SK-N-SH (cell line): ENCODE results near the gene GRM7. TPM values are rescaled to one million over a fixed set of nuclear protein-coding genes. Genes with fewer than 3 reads are reported as not detected.

ENCODE experiments used
- CTCF ChIA-PET: fragments of 300-600, 350-600 bp; formaldehyde crosslinking; extraction: SDS; loops from one replicate; lab custom pipeline; 2021; lab: Yijun Ruan, JAX
- POLR2A ChIA-PET: fragments of 350-600 bp; sonication (Branson Sonifier 250); formaldehyde crosslinking; extraction: SDS; loops from one replicate; lab custom pipeline; 2020; ENCODE audit warnings: antibody characterized with exemption, inconsistent platforms; lab: Yijun Ruan, JAX
- DNase-seq: peaks from one replicate; pipeline ENCODE4 v3.0.0; 2012
- H2AFZ ChIP-seq: fragments of 200-600 bp; sonication (generic); 2 replicates; pipeline ENCODE4 v1.8.1; 2016; ENCODE audit warnings: antibody characterized with exemption, mild to moderate bottlenecking, low read depth
- H3F3A ChIP-seq: fragments of 200-600 bp; sonication (generic); replicated peaks from 2 replicates; pipeline ENCODE3; 2016; ENCODE audit warnings: antibody characterized with exemption, mild to moderate bottlenecking; ENCODE audit not compliant: insufficient read depth
- H3K27ac ChIP-seq, 2 experiments: fragments of 200-500 bp in 1 of 2; fragments of 200-600 bp in 1 of 2; sonication (Bioruptor generic) in 1 of 2; sonication (generic), shearing (Covaris generic) in 1 of 2; 2 replicates each; pipeline versions ENCODE4 v1.5.1 to v1.6.1; 2014 to 2016; ENCODE audit warnings: low read depth in 2 of 2, inconsistent platforms in 1 of 2, low read length in 1 of 2, mild to moderate bottlenecking in 1 of 2, mixed read lengths in 1 of 2
- H3K27me3 ChIP-seq: fragments of 200-600 bp; sonication (generic), shearing (Covaris generic); 2 replicates; pipeline ENCODE4 v1.6.1; 2016; ENCODE audit warnings: mixed run types; ENCODE audit not compliant: insufficient read depth
- H3K36me3 ChIP-seq, 2 experiments: fragments of 200-500 bp in 1 of 2; fragments of 200-600 bp in 1 of 2; sonication (Bioruptor generic) in 1 of 2; sonication (generic) in 1 of 2; replicated peaks in 1 of 2; 2 replicates each; pipeline versions ENCODE3 to v1.5.1; 2014 to 2016; ENCODE audit warnings: low read length in 1 of 2, mild to moderate bottlenecking in 1 of 2; ENCODE audit not compliant: insufficient read depth in 2 of 2, control insufficient read depth in 1 of 2
- H3K4me1 ChIP-seq, 2 experiments: fragments of 200-500 bp in 1 of 2; fragments of 200-600 bp in 1 of 2; sonication (Bioruptor generic) in 1 of 2; sonication (generic), shearing (Covaris generic) in 1 of 2; 2 replicates each; pipeline versions ENCODE4 v1.5.1 to v1.6.1; 2014 to 2016; ENCODE audit warnings: low read depth in 1 of 2, low read length in 1 of 2, mixed run types in 1 of 2; ENCODE audit not compliant: insufficient read depth in 2 of 2, control insufficient read depth in 1 of 2
- H3K4me2 ChIP-seq: fragments of 200-600 bp; sonication (generic), shearing (Covaris generic); 2 replicates; pipeline ENCODE4 v1.6.1; 2017; ENCODE audit warnings: mixed run types
- H3K4me3 ChIP-seq, 2 experiments: fragments of 200-500 bp in 1 of 2; fragments of 200-600 bp in 1 of 2; sonication (Bioruptor generic) in 1 of 2; sonication (generic), shearing (Covaris generic) in 1 of 2; 2 replicates each; pipeline versions ENCODE4 v1.5.1 to v1.8.1; 2014 to 2016; ENCODE audit warnings: low read depth in 2 of 2, inconsistent platforms in 1 of 2, low read length in 1 of 2, mild to moderate bottlenecking in 1 of 2, mixed read lengths in 1 of 2, moderate library complexity in 1 of 2
- H3K79me2 ChIP-seq: fragments of 200-600 bp; sonication (generic); 2 replicates; pipeline ENCODE4 v1.8.1; 2017; ENCODE audit warnings: mild to moderate bottlenecking; ENCODE audit not compliant: insufficient read depth
- H3K9ac ChIP-seq: fragments of 200-600 bp; sonication (generic); 2 replicates; pipeline ENCODE4 v1.6.1; 2017; ENCODE audit warnings: mixed run types
- H3K9me2 ChIP-seq: fragments of 200-600 bp; sonication (generic); 2 replicates; pipeline ENCODE4 v1.6.1; 2017; ENCODE audit warnings: mixed run types
- H3K9me3 ChIP-seq: fragments of 200-600 bp; sonication (generic); 2 replicates; pipeline ENCODE4 v1.6.1; 2017; ENCODE audit warnings: mixed run types, mild to moderate bottlenecking, moderate library complexity
- H4K20me1 ChIP-seq: fragments of 200-600 bp; sonication (generic); 2 replicates; pipeline ENCODE4 v1.6.1; 2017; ENCODE audit warnings: mild to moderate bottlenecking, mixed run types; ENCODE audit not compliant: insufficient read depth
- ELF1 ChIP-seq: IDR thresholded peaks from 2 replicates; pipeline ENCODE4 v1.4.0; 2012
- FOXM1 ChIP-seq: IDR thresholded peaks from 2 replicates; pipeline ENCODE4 v1.4.0; 2012; ENCODE audit warnings: low read depth, mild to moderate bottlenecking
- PBX3 ChIP-seq: IDR thresholded peaks from 2 replicates; pipeline ENCODE4; 2012
- RAD21 ChIP-seq: IDR thresholded peaks from 2 replicates; pipeline ENCODE4 v1.6.1; 2012; ENCODE audit warnings: mild to moderate bottlenecking, low read length
- RXRA ChIP-seq: IDR thresholded peaks from 2 replicates; pipeline ENCODE4 v1.4.0; 2012; ENCODE audit warnings: low read depth, mild to moderate bottlenecking, borderline replicate concordance
- YY1 ChIP-seq: IDR thresholded peaks from 2 replicates; pipeline ENCODE4 v1.4.0; 2012; ENCODE audit warnings: low read depth, mild to moderate bottlenecking
- ZBTB33 ChIP-seq: IDR thresholded peaks from 2 replicates; pipeline ENCODE4 v1.4.0; 2012; ENCODE audit warnings: low read depth, borderline replicate concordance
- WGBS: methylation state at CpG from one replicate; pipeline ENCODE4 v1.1.6; 2017; ENCODE audit warnings: low lambda C conversion rate; 5-methylcytosine and 5-hydroxymethylcytosine counted together
- polyA plus RNA-seq, 3 experiments: library from polyadenylated mRNA; depleted of rRNA; stranded (reverse); fragments of >200 nt; gene quantifications; 2 replicates each; pipeline ENCODE4 v1.2.3, GENCODE V29; 2012

The GRM7 gene
- polyA plus RNA-seq, 1 of the 3 experiments (the other 2 are of a cell fraction) = 0.03 TPM

- CTCF ChIA-PET = no interaction called here
- Histone ChIP-seq H4K20me1 (no peaks in the 10 kb centered on the region), H3F3A (no peaks in the 10 kb centered on the region), H3K4me3 (no peak overlapping the region), H3K27me3 (no peaks in the 10 kb centered on the region), H3K36me3 (no peaks in the 10 kb centered on the region), H3K4me1 (no peaks in the 10 kb centered on the region; a peak in 1 of 4 replicates), H3K9me2 (no peaks in the 10 kb centered on the region), H3K79me2 (no peaks in the 10 kb centered on the region), H3K27ac (no peak overlapping the region), H3K9me3 (no peaks in the 10 kb centered on the region; the same call in 1 of the 2 replicates), H3K9ac (no peak overlapping the region), H3K4me2 (no peak overlapping the region), H2AFZ (no peak overlapping the region)
- POLR2A ChIA-PET = no interaction called here
- WGBS = 37% methylated on average over 5 of the region's 5 CpGs
- no peak for DNase-seq
- TF ChIP-seq ELF1 = no peak
- 0 out of 2 replicates have a peak, but pooled peaks have one; percentile 33 for TF ChIP-seq RAD21
- TF ChIP-seq FOXM1 = no peak
Observed at GRCh38 chr3:7543294-7543880, 682.5 kb downstream of the GRM7 start.

- Histone ChIP-seq H3K27me3 (no peaks in the 10 kb centered on the region), H3K9ac (no peak overlapping the region), H3K79me2 (no peaks in the 10 kb centered on the region), H3K4me3 (no peak overlapping the region), H2AFZ (no peak overlapping the region), H3K27ac (no peak overlapping the region), H3K4me2 (no peak overlapping the region), H3K36me3 (no peaks in the 10 kb centered on the region), H3K4me1 (no peaks in the 10 kb centered on the region; a peak in 1 of 4 replicates), H4K20me1 (no peaks in the 10 kb centered on the region), H3K9me3 (no peaks in the 10 kb centered on the region), H3K9me2 (no peaks in the 10 kb centered on the region), H3F3A (no peaks in the 10 kb centered on the region)
- DNase-seq = no peak
- ChIA-PET POLR2A (no interaction called here), CTCF (no interaction called here)
- WGBS = 50% methylated on average over 3 of the region's 3 CpGs
- TF ChIP-seq ELF1 (no peak), PBX3 (no peak), RXRA (no peak), YY1 (no peak), ZBTB33 (no peak)
Observed at GRCh38 chr3:7545334-7545733, 684.4 kb downstream of the GRM7 start.

GRCh38 chr3:7546253-7546652, 685.3 kb downstream of the GRM7 start:
- ChIA-PET CTCF (interaction anchor here (0.6 to 0.7 kb wide), 2 partner anchors 49 to 871 kb away, joined by 3 read pairs; no protein-coding TSS in a partner anchor), POLR2A (no interaction called here)
- TF ChIP-seq RXRA = no peak
- TF ChIP-seq RAD21 = peak; percentile 43
- Histone ChIP-seq H3K4me1 (no peaks in the 10 kb centered on the region; a peak in 1 of 4 replicates), H2AFZ (no peak overlapping the region), H3K4me2 (no peak overlapping the region), H3K9me2 (no peaks in the 10 kb centered on the region), H3K36me3 (no peaks in the 10 kb centered on the region), H3K27ac (no peak overlapping the region), H3F3A (no peaks in the 10 kb centered on the region), H3K4me3 (no peak overlapping the region), H3K79me2 (no peaks in the 10 kb centered on the region), H4K20me1 (no peaks in the 10 kb centered on the region), H3K9ac (no peak overlapping the region), H3K9me3 (no peaks in the 10 kb centered on the region), H3K27me3 (no peaks in the 10 kb centered on the region)
- DNase-seq = no peak
- WGBS = 68% methylated on average over 4 of the region's 4 CpGs
